NCI-H1930 (cell line): ENCODE measurements around the gene RAB31.

Experiments
- DNase-seq, 2 experiments: peaks; one replicate each; lab custom pipeline; 2025; lab: John Stamatoyannopoulos, UW

RAB31 gene

DNA sequence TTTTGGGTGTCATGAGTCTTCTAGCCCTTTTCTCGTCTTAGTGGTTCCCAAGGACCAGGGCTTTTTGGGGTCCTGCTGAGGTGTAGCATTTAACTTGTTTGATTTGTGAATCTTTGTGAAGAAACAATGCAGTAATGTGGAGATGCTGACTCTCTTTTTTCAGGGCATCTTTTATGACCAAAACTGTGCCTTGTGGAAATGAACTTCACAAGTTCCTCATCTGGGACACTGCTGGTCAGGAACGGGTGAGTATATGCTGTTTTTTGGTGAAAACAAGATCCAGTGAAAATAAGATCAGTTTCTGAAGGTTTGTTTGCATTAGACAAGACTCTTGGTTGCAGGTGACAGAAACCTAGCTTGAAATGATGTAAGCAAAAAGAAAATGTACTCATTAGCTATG is 83.9 kb downstream of the RAB31 start:
- DNase-seq = no peak

DNA sequence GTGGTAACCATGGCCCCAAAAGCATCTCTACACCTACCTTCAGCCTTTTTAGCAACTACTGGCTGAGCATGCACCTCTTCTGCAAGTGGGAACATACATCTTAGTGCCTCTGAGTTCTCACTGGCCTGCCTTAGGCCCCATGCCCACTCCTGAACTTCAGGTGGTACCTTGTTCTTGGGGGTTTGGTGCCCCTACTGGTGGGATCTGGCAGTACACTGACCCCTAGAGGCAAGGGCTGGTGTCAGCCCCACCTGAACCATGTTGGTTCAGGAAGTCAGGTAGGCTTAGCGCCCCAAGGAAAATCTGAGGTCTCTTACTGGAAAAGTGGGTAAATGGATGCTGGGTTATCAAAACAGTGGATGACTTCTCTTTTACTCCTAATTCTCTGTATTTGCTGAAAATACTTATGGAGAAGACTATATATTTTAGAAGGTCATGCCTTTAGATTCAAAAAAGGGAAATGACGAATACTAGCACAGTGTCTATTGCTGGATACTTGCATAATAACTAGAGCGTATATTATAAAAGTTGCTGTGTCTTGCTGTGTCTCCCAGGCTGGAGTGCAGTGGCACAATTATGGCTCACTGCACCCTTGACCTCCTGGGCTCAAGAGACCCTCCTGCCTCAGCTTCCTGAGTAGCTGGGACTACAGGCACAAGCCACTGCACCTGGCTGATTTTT is 84.6 kb downstream of the RAB31 start:
- DNase-seq = no peak

DNA sequence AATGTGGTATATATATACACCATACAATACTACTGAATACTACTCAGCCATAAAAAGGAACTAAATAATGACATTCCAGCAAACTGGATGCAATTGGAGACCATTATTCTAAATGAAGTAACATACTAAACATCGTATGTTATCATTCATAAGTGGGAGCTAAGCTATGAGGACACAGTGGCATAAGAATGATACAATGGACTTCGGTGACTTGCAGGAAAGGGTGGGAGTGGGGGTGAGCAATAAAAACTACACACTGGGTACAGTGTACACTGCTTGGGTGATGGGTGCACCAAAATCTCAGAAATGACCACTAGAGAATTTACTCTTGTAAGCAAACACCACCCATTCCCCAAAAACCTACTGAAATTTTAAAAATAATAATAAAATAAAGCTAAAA is 87.9 kb downstream of the RAB31 start:
- DNase-seq = no peak

DNA sequence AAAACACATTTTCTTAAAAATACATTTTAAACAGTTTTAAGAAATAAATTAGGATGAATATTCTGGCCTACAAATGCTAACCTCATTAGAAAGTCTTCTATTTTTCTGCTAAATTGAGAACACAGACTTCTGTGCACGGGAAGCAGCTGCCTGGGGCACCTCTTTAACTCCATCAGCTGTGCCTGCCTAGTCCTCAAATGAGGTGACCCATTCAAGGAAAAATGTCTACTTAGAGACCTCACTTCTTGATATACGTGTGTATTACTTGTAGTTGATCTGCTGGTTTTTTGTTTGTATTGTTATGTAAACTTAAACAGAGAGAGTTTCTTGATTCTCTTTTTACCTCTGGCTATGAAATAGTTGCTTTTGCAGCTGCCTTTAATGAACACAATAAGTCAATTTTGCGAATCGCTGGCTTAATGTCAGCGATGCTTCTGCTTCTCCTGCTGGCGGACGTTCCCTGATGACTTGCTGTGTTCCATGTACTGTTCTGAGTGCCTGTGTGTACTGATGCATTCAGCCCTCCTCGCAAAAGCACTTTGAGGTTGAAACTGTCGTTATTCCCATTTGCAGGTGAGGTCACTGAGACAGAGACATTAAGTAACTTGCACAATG is 88.9 kb downstream of the RAB31 start:
- DNase-seq = peak in 1 of 2 experiments; percentile 29

DNA sequence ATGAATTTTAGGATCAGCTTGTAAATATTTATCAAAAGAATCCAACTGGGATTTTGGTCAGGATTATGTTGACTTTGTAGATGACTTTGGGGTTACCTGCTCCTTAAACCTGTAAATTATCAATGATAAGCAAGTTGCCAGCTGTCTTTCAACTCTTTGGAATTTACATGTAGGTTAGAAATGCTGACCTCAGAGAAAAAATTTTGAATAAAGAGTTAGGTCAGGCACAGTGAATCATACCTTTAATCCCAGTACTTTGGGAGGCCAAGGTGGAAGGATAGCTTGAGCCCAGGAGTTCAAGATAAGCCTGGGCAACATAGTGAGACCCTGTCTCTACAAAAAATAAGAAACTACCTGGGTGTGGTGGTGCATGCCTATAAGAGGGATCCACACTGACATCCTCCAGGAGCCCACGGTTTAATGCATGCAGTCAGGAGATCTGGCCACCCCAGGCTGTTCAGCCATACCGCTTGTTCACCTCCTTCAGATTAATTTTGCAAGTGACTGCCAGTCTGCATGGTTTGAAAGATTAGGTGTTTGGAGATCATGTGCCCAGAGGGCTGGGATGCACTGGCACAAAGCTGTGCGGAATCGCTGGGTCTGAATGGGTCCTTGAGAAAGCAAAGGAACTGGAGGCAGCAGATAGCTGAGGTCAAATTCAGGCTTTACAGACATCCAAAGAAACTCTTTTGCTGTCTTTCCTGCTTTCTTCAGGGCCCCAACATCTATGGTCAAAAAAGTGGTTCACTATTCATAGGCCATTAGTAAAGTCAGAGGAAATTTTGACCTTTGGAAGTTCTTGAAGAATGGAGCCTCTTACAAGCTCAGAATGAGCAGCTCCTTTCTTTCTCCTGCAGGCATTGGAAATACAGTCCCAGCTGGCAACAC is 94.3 kb downstream of the RAB31 start:
- DNase-seq = no peak

DNA sequence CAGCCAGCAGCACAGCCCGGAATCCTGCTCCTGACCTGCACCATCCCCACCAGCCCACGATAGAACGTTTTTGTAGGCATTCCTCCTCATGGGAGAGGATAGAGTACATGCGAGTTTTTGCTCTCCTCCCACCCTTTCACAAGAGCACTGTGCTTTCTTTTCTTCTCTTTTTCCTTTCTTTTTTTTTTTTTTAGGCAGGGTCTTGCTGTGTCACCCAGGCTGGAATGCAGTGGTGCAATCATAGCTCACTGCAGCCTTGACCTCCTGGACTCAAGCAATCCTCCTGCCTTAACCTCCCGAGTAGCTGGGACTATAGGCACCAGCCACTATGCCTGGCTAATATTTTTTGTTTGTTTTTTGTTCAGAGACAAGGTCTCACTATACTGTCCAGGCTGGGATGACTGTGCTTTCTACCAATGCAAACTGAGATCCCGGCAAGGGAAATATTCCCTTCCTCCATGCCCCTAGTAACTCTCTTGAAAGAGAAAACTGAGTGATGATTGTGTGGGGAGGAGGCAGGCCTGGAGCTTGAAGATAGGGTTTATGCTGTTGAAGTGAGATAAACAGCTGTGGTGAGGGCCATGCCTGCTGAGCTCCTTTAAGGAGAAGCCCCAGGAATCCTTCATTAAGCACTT is 95.1 kb downstream of the RAB31 start:
- no peak for DNase-seq

DNA sequence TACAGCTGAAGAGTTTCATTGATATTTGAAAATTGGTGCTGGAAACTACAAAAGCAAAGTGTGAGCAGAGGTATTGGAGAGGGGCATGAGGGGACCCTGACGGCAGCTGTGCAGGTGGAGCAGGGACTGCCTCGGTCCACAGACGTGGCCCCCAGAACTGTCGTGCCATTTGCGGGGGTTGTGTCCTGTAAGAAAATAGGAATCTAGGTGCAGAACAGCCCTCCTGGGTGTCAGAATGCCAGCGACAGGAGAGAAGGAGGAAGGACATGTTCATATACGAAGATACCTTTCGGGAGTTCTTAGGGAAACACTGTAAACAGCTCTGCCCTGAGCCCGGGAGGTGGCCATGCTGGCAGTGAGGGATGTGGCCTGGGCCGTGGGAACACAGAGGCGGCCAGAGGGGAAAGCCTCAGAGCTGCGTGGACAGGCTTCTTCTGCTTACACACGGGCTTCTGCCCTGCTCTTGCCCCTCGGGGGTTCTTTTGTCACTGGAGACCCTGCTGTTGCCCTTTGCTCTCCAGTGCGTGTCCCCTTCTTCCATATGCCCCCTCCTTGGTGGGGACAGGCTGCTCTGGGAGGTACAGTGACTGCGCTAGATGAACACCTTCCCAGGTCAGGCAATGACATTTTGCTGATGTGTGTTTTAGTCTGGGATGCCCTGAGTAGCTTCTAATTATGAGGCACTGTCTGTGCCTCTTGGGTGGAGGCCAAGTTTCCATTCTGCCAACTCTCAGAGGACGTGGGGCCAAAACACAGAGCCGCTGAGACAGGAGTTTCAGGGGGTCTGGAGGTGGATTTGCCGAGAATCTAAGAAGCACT is 95.8 kb downstream of the RAB31 start:
- DNase-seq = no peak

DNA sequence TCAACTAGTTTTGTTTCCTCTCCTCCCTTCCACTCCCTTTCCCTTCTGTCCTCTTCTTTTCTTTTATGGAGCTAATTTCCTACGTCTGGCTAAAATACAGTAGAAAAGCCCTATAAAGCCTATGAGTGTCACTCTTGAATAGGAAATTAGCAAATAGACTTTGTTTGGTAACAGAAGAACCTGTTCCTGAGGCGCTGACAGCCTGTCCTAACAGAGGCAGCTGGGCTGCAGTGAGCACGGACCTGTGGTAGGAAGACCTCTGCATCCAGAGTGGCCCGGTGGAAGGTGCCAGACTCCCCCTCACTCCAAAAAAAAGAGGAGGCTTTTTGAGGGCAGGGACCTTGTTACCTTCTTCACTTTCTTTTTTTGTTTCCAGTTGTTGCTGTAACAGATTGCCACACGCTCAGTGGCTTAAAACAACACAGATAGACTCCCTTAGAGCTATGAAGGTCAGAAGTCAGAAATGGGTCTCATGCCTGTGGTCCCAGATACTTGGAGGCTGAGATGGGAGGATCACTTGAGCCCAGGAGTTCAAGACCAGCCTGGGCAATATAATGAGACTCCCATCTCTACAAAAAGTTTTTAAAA is 96.5 kb downstream of the RAB31 start:
- DNase-seq = no peak

DNA sequence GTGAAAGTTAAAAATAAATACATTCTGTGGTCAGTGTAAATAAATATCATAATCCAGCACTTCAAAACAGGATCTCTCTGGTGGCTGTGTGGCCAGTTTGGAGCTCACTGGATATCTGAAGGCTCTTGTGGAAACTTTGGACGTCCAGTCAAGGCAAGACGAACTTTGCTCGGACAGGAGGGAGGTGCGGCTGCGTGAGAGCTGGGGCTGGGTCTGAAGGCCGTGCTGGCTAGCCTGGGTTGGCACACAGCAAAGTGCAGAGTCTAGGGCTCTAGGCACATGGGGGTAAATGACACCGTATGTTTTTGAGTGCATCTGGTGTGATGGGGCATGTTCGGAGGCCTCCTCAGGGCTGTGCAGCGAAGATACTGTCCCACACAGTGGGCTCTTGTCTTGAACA is 98.8 kb downstream of the RAB31 start:
- no peak for DNase-seq

DNA sequence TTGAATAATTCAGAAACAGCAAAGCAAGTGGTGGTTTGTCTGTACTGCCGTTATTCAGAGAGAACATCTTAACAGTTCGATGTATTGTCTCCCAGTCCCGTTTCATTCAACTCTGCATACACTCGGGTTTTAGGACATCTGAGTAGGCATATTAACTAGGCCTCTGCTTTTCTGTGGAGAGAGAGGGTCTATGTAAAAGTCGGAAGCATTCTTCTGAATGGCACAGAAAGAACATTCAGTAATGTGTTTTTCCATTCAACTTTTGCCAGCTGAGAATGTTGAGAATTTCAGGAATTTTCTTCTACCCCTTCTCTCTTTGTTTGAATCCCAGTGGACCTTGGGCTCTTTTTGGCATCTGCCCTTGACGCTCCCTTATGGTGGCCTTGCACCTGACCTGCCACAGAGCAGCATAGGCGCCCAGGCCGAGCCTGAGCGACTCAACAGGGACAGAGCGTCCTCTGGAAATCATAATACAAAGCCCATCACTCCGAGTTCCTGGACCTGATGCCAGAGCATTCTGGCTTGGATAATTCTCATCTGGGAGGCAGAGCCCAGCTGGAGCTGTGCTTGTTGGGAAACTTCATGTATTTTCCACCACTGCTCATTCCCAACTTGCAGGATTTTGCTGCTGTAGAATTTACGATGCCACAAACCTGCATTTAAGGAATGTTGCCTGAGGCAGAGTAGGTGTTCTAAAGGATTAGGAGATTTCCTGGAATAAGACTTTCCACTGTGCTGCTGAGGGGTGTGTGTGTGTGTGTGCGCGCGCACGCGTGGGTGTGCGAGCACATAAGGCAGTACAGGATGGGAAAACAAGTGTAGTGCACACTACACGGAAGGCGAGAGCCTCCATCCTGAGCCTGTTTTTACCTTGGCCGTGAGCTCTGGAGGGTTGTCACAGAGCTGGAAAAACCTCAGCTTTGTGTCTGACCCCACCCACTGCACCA is 100.5 kb downstream of the RAB31 start:
- no peak for DNase-seq

DNA sequence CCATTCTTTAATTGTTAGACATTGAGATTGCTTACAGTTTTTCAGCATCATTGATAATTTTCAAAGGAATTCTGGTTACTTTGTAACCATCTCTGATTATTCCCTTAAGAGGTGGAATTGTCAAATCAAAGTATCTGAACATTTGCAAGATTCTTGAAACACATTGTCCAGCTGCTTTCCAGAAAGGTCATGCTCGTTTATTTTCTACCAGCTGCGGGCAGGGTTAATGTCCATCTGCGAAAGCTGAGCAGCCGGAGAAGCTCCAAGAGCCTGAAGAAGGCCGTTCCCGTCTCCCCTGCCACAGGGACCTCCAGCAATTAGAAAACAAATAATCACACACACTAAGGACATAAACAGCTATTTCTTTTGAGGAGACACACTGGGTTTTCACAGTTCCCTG is 101.6 kb downstream of the RAB31 start:
- DNase-seq = no peak

DNA sequence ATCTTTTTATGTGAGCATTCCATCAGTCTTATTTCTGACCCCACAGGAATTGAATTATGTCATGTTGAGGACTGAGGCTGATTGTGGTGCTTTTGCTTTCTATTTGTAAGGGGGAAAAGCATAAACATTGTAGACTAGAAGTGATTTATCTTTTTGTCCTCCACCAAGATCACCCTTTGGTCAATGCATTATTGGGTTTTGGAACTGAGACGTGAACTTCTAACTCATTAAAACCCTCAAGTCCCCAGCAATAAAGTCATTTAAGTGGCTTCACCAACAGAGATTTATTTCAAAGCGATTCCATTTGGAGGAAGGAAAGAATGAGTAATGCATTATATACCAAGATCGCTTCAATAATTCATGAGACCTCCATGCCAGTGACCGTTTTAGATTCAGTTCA is 102.2 kb downstream of the RAB31 start:
- no peak for DNase-seq

DNA sequence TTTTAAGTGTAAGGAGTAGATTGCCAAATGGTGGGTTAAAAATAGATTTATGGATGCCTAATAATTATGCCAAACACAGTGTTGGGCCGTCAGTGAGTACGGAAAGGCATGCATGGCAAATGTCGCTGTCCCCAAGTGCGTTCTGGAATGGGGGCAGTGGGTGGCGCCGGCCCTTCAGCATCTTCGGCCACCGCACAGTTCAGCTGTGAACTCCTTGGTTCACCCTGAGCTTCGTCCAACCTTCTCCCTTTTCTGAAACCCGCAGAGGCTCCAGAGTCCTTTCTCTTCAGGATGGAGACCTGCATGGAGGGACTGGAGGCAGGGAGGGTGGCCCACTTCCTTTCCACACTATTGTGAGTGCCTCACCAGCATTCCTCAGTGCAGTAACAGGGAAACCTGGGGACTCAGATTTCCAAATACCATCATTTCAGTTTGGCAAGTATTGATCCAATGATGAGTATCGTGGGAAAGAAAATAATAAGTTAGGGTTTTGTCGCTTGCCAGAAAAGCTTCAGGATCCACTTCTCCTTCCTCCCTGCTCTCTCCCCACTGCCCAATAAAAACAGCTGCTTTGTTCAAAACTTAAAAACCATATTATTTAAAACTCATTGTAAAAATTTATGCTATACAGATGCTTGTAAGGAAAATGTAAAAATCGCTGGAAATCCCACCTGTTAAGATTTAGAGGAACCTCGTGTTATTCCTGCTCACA is 103.0 kb downstream of the RAB31 start:
- no peak for DNase-seq

DNA sequence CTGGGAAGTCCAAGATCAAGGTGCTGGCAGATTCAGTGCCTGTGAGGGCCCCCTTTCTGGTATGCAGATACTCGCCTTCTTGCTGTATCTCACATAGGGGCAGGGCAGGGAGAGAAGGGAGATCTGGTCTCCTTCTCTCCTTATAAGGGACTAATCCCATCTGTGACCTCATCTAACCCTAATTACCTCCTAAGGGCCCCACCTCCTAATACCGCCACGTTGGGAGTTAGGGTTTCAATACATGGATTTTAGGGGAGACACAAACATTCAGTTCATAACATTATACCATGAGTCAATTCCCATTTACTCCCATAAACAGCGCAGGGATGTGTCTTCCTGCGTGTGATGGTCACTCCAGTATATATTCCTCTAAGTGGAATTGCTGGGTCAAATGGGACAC is 103.9 kb downstream of the RAB31 start:
- DNase-seq = no peak

DNA sequence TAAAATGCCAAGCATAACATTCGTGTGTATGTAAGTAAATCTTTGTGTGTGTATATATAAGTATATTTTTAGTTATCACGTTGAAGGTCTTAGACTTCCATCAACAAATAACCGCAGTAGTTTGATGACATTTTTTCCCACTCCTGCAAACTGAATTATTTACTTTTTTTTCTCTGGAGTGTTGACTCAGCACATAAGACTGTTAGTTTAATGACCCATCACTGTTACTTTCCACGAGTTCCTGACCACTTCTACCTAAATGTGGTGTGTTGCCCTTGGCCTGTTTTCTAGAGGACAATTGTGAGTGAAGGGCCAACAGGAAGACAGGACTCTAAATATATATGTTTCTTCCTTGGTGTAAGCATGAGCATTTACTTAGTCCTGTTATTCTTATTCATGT is 106.3 kb downstream of the RAB31 start:
- no peak for DNase-seq

DNA sequence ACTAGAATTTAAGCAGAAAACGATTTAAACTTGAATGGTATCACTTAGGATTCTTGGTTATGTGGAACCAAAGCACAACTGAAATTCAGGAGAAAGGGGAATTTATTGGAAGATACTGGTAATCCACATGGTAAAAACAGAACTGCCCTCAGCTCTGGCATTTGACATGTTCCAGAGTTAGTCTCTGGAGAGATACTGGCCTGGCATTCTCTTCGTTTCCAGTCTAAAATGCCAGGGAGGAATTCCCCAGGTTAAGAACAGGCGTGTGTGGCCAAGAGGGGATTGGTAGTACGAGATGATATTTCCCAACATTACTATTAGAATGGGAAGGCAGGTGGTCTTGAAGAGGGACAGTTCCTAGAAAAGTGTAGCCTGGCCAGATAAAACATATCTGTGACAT is 109.2 kb downstream of the RAB31 start:
- DNase-seq = no peak

DNA sequence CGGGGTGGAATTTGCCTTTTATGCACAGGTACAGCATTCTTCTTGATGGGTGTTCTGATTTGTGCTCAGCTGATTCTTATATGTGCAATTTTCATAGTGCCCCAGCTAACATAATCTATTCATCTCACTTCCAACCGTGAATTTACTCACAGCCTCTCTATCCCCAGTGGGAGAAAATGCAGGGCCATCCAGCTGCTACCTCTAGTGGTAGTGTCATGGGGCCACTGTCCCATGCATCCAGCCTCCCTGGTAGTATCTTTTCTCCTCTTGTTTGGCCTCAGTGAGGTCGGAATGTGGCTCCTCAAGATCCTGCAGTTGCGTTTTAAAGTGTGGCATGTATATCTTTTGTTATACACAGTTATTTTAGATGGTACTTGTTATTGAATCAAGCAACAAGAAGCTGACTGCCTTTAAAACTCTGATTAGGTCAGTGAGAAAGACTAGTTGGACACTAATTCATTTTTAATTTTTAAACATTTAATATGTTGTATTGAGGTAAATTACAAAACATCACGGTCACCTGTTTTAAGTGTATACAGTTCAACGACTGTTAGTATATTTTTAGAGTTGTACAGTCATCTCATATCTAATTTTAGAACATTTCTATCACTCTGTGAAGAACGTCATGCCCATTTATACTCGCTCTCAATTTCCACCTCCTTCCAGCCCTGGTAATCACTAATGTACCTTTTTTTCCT is 109.8 kb downstream of the RAB31 start:
- DNase-seq = no peak

DNA sequence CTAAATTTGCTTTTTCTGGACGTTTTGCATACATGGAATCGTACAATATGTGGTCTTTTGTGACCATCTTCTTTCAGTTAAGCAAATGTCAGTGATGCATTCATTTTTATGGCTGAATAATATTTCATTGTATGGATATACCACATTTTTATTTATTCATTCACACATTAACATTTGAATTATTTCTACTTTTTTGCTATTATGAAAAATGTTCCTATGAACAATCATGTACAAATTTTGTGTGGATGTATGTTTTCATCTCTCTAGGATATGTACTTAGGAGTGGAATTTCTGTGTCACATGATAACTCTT is 110.3 kb downstream of the RAB31 start:
- DNase-seq = no peak

DNA sequence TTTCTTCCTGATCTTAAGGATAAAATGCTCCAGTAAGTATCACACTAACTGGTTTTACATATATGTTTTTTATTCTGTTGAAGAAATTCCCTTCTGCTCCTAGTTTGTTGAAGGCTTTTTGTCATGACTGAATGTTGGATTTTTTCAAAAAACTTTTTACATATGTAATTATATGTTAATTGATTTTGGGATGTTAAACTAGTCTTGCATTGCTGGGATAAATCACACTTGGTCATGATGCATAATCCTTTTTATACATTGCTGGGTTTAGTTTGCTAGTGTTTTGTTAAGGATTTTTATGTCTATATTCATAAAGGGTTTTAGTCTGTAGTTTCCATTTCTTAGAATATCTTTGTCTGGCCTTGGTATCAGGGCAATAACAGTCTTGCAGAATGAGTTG is 112.0 kb downstream of the RAB31 start:
- DNase-seq = no peak
